GM12875 (cell line): Measurements from ENCODE around the gene GAB2.

ENCODE experiments used
- H3K4me3 ChIP-seq: one replicate; pipeline ENCODE4 v1.5.1; 2011; ENCODE audit warnings: low read depth, low read length, control low read depth
- TF ChIP-seq, protein P1 (sequence below): IDR thresholded peaks from 2 replicates; pipeline ENCODE4 v1.5.1; 2011; ENCODE audit warnings: low read depth, mild to moderate bottlenecking, control low read depth, inconsistent platforms, low read length, moderate library complexity, borderline replicate concordance; ENCODE audit not compliant: insufficient read depth

Gene GAB2

DNA sequence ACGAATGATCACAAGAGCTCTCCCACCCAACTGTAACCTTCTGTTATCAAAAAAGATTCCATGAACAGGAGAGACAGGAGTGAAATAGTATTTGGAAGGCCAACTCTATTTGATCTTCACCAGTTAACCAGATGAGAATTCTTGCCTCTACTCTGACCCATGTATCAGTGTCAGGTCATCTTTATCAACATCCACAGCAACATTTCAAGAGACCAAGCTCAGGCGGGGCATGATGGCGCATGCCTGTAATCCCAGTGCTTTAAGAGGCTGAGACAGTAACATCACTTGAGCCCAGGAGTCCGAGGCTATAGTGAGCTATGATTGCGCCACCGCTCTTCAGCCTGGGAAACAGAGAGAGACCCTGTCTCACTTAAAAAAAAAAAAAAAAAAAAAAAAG lies 62.3 kb downstream of the GAB2 start:
- TF ChIP-seq, protein P1, sequence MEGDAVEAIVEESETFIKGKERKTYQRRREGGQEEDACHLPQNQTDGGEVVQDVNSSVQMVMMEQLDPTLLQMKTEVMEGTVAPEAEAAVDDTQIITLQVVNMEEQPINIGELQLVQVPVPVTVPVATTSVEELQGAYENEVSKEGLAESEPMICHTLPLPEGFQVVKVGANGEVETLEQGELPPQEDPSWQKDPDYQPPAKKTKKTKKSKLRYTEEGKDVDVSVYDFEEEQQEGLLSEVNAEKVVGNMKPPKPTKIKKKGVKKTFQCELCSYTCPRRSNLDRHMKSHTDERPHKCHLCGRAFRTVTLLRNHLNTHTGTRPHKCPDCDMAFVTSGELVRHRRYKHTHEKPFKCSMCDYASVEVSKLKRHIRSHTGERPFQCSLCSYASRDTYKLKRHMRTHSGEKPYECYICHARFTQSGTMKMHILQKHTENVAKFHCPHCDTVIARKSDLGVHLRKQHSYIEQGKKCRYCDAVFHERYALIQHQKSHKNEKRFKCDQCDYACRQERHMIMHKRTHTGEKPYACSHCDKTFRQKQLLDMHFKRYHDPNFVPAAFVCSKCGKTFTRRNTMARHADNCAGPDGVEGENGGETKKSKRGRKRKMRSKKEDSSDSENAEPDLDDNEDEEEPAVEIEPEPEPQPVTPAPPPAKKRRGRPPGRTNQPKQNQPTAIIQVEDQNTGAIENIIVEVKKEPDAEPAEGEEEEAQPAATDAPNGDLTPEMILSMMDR = no peak
- H3K4me3 ChIP-seq = no peak overlapping the region

DNA sequence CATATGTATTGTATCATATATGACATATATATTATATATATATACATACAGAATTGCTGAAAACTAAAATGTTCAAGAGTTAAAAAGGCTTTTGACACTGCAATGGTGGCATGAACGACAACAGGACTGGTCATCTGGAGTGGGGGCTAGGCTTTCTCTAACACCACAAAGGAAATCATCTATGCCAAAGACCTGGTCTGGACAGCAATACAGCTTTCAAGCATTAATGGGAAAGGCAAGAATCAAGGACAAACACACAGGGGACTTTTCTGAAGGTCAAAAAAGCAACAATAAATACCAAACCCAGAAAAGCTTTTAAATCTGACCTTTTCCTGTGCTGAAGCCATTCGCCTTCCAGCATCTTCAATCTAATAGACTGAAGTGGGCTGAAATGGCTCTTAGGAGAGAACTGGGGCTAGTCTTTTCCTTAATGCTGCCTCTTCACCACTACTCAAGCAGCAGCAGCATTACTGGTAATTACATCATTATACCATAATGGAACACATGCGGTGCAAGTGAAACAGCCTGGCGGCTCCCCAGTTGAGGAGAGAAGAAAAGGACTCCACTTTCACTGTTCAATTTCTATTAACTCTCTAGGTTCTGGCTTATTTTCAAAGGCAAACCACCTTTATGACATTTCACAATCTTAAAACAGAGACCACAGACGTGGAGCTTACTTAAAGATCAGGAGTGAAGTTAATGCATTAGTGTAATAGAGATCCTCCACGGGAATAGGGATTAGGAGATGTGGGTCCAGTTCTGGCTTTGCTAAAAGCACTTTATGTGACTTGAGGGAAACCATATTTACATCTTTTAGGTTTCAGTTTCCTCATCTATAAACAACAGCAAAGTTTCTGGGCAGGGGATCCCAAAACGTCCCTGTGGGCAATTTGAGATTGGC lies 63.0 kb downstream of the GAB2 start:
- peak overlapping the region; percentile 10 for H3K4me3 ChIP-seq
- TF ChIP-seq, protein P1 = no peak

DNA sequence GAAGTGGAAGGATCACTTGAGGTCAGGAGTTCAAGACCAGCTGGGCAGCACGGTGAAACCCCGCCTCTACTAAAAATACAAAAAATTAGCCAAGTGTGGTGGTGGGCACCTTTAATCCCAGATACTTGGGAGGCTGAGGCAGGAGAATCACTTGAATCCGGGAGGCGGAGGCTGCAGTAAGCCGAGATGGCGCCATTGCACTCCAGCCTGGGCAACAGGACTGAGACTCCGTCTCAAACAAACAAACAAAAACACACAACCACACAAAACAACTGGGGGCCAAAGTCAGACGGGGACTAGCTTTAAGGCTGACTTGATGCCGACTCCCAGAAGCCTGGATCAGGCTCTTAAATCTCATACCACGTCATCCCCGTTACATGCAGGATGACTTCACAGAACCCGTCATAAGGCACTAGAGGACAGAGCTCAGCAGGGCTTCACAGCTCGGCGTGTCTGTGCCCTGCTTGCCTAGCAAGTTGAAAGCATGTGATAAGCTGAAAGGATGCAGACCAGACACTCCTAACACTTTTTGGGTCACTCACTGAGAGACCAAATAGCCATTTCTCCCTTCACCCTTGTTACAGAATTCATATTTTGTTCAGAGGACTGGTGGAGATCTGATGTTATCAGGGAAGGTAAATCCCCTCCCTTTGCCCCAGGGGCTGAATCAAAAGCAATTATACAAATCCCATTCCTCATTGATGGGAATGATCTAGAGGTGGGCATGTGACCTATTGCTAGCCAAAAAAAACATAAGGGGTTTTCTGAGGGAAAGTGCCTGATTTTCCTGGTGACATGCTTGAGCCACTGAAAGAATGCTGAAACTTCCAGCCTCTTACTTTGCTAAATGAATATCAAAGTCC lies 65.4 kb downstream of the GAB2 start:
- no peak overlapping the region for H3K4me3 ChIP-seq
- TF ChIP-seq, protein P1 = no peak

DNA sequence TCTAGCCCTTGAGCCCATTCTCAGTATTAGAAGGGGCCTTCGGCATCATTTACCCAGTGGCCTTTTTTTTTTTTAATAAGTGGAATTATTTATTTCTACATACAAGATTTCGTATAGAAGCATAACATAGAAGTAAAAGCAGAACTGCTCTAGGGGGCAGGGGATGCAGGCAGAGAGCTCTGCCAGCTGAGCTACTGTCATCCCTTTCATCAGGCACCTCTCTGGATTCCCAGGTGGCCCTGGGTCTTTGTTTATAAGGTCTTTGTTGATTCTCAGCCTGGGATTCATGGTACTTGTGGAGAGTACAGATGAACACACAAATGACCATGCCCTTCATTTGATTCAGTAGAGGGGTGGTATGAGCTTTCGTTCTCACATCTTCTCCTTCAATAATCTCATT lies 66.4 kb downstream of the GAB2 start:
- TF ChIP-seq, protein P1 = no peak
- no peak overlapping the region for H3K4me3 ChIP-seq

DNA sequence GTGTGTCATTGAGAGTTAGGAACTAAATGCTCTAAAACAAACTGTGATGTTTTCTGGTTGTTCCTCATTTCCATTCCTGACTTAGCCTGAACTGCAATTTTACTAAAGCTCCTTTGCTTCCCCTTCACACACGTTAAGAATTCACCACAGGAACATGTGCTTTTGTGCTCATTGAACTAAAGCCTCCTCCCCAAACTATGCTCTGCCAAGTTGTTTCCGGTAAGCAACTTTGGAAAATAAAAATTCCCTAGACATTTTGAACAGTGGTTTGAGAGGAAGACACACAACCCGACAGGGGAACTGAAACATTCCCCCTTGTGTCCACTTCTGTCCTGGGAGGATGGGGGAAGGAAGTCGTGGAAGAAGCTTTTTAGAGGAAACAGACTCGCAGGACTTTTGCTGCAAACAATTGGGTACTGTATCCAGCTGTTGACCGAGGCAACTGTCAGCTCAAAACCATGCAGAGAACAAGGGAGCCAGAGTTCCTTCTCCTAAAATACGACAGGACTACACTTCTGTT lies 66.9 kb downstream of the GAB2 start:
- TF ChIP-seq, protein P1 = no peak
- H3K4me3 ChIP-seq = peak overlapping the region; percentile 16

DNA sequence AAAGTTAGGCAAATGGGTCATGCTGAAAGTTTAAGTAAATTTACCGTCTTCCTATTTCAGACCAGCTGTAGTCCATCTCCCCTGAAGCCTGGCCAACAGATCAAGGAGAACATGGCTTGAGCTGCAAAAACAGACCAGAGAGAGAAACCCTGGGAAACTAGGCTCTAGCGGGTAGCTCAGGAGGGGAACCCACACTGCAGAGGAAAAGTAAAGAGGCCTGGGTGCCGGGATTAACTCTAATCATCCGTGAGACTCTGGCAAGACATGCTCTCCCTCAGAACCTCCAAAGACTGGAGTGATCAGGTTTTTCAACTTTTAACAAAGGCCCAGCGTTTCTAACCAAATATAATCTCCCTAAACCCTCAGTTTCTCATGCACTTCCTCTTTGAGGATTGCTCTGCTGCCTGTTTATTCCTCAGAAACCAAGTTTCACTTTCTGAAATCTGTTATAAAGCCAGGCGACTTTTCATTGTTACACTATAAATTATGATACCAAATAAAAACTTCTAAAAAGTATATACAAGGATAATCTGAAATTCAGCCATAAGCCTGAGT lies 67.5 kb downstream of the GAB2 start:
- TF ChIP-seq, protein P1 = no peak
- peak overlapping the region; percentile 19 for H3K4me3 ChIP-seq
